OCI-LY3 (cell line): ENCODE measurements around the gene SLC44A3.

Source experiments
- H2AFZ ChIP-seq: fragments of 200-600, 300-600 bp; shearing (Covaris generic); 2 replicates; pipeline ENCODE4 v1.6.0; 2014; ENCODE audit warnings: antibody characterized with exemption, low read depth, low read length
- H3K27ac ChIP-seq: fragments of 200-600, 300-600 bp; sonication (generic); 2 replicates; pipeline ENCODE4 v1.5.1; 2014; ENCODE audit warnings: mild to moderate bottlenecking, low read length, moderate library complexity, mixed read lengths
- H3K27me3 ChIP-seq: fragments of 200-600, 300-600 bp; sonication (generic); 2 replicates; pipeline ENCODE4 v1.6.1; 2014; ENCODE audit warnings: low read depth, low read length, mixed read lengths
- H3K36me3 ChIP-seq: fragments of 200-600, 300-600 bp; sonication (generic); replicated peaks from 2 replicates; pipeline ENCODE3; 2014; ENCODE audit warnings: low read depth, low read length, mixed read lengths
- H3K4me1 ChIP-seq: fragments of 300-600, 200-600 bp; sonication (generic); 2 replicates; pipeline ENCODE4 v1.6.1; 2014; ENCODE audit warnings: low read length, mixed read lengths
- H3K4me2 ChIP-seq: fragments of 200-600, 300-600 bp; sonication (generic); 2 replicates; pipeline ENCODE4 v1.6.1; 2014; ENCODE audit warnings: low read length, mixed read lengths
- H3K4me3 ChIP-seq: fragments of 300-600, 200-600 bp; sonication (generic); 2 replicates; pipeline ENCODE4 v1.5.1; 2014; ENCODE audit warnings: antibody characterized with exemption, mild to moderate bottlenecking, low read length, moderate library complexity
- H3K79me2 ChIP-seq: fragments of 300-600, 200-600 bp; shearing (Covaris generic); 2 replicates; pipeline ENCODE4 v1.6.1; 2014; ENCODE audit warnings: mild to moderate bottlenecking, low read length, mixed read lengths
- H3K9ac ChIP-seq: fragments of 300-600, 200-600 bp; shearing (Covaris generic); 2 replicates; pipeline ENCODE4 v1.6.0; 2014; ENCODE audit warnings: mild to moderate bottlenecking, low read length, moderate library complexity
- H3K9me3 ChIP-seq: fragments of 200-600, 300-600 bp; shearing (Covaris generic); 2 replicates; pipeline ENCODE4 v1.6.1; 2014; ENCODE audit warnings: low read length, mixed read lengths; ENCODE audit not compliant: insufficient read depth
- H4K20me1 ChIP-seq: fragments of 200-600, 300-600 bp; sonication (generic); 2 replicates; pipeline ENCODE4 v1.6.1; 2016; ENCODE audit warnings: low read length, mixed read lengths; ENCODE audit not compliant: insufficient read depth
- EZH2phosphoT487 ChIP-seq: fragments of 200-600 bp; shearing (Covaris generic); IDR thresholded peaks from 2 replicates; pipeline ENCODE4 v1.6.1; 2018; ENCODE audit warnings: antibody characterized with exemption, mixed run types, low read depth
- TF ChIP-seq, protein P1 (sequence below): fragments of 200-600, 300-600 bp; sonication (generic); IDR thresholded peaks from 2 replicates; pipeline ENCODE4 v1.5.1; 2014; ENCODE audit warnings: antibody characterized with exemption, low read length, low read depth

Gene SLC44A3

DNA sequence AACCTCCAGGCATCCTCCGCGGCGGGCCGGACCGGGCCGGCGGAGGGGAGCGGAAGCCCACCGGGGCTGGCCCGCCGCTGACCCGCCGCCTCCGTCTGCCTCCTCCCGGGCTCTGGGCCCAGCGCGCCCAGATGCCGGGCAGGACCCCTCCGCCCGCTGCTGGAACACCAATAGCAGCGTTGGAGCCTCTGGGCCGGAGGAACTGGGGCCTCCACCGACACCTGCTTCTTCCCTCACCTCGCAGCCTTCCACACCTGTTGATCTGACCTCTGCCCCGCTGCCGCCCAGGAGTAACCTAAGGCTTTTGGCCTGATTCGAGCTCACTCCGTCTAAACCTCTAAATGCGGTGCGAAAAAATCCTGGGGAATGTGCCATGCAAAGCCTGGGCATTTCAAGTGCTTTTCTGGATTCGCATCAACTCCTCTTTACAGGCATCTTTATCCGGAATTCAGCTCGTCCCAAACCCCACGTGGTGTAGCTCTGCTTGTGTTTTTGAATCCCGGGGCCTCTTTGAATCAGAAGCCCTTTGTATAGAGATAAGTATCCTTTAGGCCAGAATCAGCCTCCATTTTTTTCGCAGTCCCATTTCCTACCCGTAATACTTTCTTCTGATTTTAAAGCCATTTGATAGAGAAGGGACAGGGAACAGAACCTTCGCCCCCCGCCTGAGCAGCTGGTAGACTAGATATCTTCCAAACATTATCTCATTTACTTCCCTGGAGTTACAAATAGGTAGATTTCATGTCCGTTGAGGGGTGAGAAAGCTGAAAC is 107.4 kb downstream of the SLC44A3 start:
- H2AFZ ChIP-seq = no peak overlapping the region
- no peak overlapping the region for H3K27ac ChIP-seq

DNA sequence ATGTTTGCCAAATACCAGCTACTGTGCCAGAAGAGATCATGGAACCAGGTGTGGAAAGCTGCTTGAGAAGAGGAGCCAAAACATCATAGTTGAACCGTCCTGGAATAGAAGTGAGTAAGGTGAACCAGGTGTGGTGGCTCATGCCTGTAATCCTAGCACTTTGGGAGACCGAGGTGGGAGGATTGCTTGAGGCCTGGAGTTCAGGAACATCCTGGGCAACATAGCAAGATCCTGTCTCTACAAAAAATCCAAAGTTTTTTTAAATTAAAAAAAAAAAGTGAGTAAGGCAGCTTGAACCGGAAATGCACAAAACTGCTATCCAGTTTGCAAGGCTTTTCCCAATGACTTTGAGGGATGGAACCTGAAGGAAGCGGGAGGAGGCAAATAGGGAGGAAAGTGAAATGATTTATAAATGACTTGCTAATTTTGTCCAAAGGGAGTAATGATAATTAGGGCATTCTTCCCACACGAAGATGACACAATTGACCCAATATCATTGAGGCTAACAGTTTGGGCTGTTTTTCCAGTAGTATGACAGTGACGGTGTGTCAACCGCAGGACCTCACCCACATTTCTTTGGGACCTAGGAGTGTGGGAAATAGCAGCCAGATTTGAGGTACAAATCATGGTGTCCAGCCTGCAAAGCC is 108.3 kb downstream of the SLC44A3 start:
- Histone ChIP-seq H3K27ac (no peak overlapping the region), H3K4me2 (no peak overlapping the region), H4K20me1 (no peaks in the 10 kb centered on the region), H3K36me3 (no peaks in the 10 kb centered on the region), H3K9me3 (no peaks in the 10 kb centered on the region), H3K9ac (no peak overlapping the region), H3K27me3 (no peaks in the 10 kb centered on the region), H3K4me3 (no peak overlapping the region), H3K4me1 (no peaks in the 10 kb centered on the region), H3K79me2 (no peaks in the 10 kb centered on the region), H2AFZ (no peak overlapping the region)
- TF ChIP-seq, protein P1, sequence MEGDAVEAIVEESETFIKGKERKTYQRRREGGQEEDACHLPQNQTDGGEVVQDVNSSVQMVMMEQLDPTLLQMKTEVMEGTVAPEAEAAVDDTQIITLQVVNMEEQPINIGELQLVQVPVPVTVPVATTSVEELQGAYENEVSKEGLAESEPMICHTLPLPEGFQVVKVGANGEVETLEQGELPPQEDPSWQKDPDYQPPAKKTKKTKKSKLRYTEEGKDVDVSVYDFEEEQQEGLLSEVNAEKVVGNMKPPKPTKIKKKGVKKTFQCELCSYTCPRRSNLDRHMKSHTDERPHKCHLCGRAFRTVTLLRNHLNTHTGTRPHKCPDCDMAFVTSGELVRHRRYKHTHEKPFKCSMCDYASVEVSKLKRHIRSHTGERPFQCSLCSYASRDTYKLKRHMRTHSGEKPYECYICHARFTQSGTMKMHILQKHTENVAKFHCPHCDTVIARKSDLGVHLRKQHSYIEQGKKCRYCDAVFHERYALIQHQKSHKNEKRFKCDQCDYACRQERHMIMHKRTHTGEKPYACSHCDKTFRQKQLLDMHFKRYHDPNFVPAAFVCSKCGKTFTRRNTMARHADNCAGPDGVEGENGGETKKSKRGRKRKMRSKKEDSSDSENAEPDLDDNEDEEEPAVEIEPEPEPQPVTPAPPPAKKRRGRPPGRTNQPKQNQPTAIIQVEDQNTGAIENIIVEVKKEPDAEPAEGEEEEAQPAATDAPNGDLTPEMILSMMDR = no peak
- TF ChIP-seq EZH2phosphoT487 = no peak

More for the DNA sequence above, 107.4 kb downstream of the SLC44A3 start:
- no peak overlapping the region for H3K4me3 ChIP-seq
- no peaks in the 10 kb centered on the region for H3K9me3 ChIP-seq
- no peaks in the 10 kb centered on the region for H3K27me3 ChIP-seq
- H3K4me2 ChIP-seq = no peak overlapping the region
- no peak overlapping the region for H3K9ac ChIP-seq
- H3K36me3 ChIP-seq = no peaks in the 10 kb centered on the region
- no peaks in the 10 kb centered on the region for H3K4me1 ChIP-seq
- TF ChIP-seq EZH2phosphoT487 = no peak
- TF ChIP-seq, protein P1 = no peak
- H4K20me1 ChIP-seq = no peaks in the 10 kb centered on the region
- H3K79me2 ChIP-seq = no peaks in the 10 kb centered on the region

DNA sequence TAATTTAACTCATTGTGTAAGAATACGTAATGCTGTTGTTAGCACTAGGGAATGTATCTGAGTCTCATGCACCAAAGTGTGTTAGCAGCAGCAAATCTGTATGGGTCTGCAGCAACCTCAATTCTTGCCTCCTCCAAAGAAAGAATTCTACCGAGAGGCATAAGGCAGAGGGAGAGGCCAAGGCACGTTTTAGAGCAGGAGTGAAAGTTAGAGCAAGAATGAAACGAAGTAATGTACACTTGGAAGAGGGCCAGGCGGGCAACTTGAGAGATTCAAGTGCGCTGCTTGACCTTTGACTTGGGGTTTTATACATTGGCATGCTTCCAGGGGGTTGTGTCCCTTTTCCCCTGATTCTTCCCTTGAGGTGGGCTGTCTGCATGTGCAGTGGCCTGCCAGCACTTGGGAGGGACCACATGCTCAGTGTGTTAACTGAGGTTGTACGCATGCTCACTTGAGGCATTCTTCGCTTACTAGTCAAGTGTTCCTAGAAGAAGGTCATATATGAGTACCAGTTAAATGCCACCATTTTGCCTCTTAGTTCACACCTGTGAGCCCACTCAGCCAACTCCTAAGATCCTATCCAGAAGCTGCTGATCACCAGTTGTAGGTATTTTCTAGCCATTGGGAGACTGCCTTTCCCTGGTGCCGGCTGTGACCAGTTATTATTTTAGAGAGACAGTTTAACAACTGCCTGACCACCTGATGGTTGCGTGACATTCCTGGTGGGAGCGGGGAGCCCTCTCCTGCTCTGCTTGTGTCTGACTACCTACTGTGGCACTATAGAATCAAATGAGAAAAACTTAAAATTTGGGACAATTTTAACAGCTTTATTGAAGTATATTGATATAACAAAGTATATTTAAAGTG is 109.4 kb downstream of the SLC44A3 start:
- Histone ChIP-seq H3K4me1 (no peaks in the 10 kb centered on the region), H3K9me3 (no peaks in the 10 kb centered on the region), H2AFZ (no peak overlapping the region), H4K20me1 (no peaks in the 10 kb centered on the region), H3K36me3 (no peaks in the 10 kb centered on the region), H3K4me3 (no peak overlapping the region), H3K4me2 (no peak overlapping the region), H3K79me2 (no peaks in the 10 kb centered on the region), H3K27me3 (no peaks in the 10 kb centered on the region), H3K9ac (no peak overlapping the region), H3K27ac (no peak overlapping the region)
- TF ChIP-seq, protein P1 = no peak
- no peak for TF ChIP-seq EZH2phosphoT487
